Upper lobe of left lung (tissue), 6 donors: ENCODE measurements around the gene PRKAA1. TPM values are rescaled to one million over a fixed set of nuclear protein-coding genes. Genes with fewer than 3 reads are reported as not detected.

Source experiments
- ATAC-seq, 2 donors: fragments of 200-7000 bp; cut with Tn5 transposase; one replicate each; pipeline ENCODE4 v1.9.1; 2022; ENCODE audit warnings: mild to moderate bottlenecking in 2 of 2, moderate library complexity in 2 of 2; ENCODE audit not compliant: low FRiP score in 2 of 2
- DNase-seq, 2 donors: peaks; one replicate each; pipeline ENCODE4 v3.0.0-alpha.2; 2019 to 2020
- H3K27ac ChIP-seq, 4 donors: fragments of 200-600 bp; sonication (generic); one replicate each; pipeline ENCODE4 v1.5.1; 2016 to 2019
- H3K27me3 ChIP-seq, 4 donors: fragments of 200-600 bp; sonication (generic); one replicate each; pipeline ENCODE4 v1.5.1; 2017 to 2019
- H3K36me3 ChIP-seq, 4 donors: fragments of 200-600 bp; sonication (generic); one replicate each; pipeline ENCODE4 v1.5.1; 2016 to 2019
- H3K4me1 ChIP-seq, 4 donors: fragments of 200-600 bp; sonication (generic); one replicate each; pipeline ENCODE4 v1.5.1; 2018 to 2019
- H3K4me3 ChIP-seq, 4 donors: fragments of 200-600 bp; sonication (generic); one replicate each; pipeline ENCODE4 v1.5.1; 2017 to 2019; ENCODE audit warnings: mild to moderate bottlenecking in 2 of 4, moderate library complexity in 1 of 4
- H3K9me3 ChIP-seq, 4 donors: fragments of 200-600 bp; sonication (generic); one replicate each; pipeline ENCODE4 v1.5.1; 2018 to 2019
- CTCF ChIP-seq, 6 experiments: fragments of 450-650 bp in 4 of 6; fragments of 200-600 bp in 2 of 6; sonication (generic) in 2 of 6; IDR thresholded peaks; one replicate each; pipeline ENCODE4 v1.5.1; 2016 to 2019; ENCODE audit warnings: antibody characterized with exemption in 6 of 6
- EP300 ChIP-seq, 4 donors: sonication (generic); formaldehyde crosslinking; IDR thresholded peaks; one replicate each; pipeline ENCODE4 v1.5.1; 2017; ENCODE audit warnings: antibody characterized with exemption in 4 of 4, control low read depth in 2 of 4
- POLR2A ChIP-seq, 4 donors: fragments of 450-650 bp; IDR thresholded peaks; one replicate each; pipeline ENCODE4 v1.5.1; 2016 to 2017; ENCODE audit warnings: antibody characterized with exemption in 4 of 4, mild to moderate bottlenecking in 2 of 4
- POLR2AphosphoS5 ChIP-seq, 2 donors: sonication (generic); formaldehyde crosslinking; IDR thresholded peaks; one replicate each; pipeline ENCODE4 v1.5.1; 2017; ENCODE audit warnings: antibody characterized with exemption in 2 of 2
- WGBS, 2 donors: methylation state at CpG; one replicate each; pipeline ENCODE4 v1.1.5; 2017 to 2018; 5-methylcytosine and 5-hydroxymethylcytosine counted together
- total RNA-seq, 6 donors: library from RNA; depleted of rRNA in 4 of 6; stranded (reverse); fragments of >200 nt in 4 of 6; gene quantifications; one replicate each; pipeline versions ENCODE4 v1.1.0 to v1.2.1, GENCODE V29; 2016 to 2021
- donor health status: DM: no; HTN: no; CAD: no; lungs with moderate emphysema.
- donor health status: DM: no; HTN: yes; CAD: no; lungs with severe emphysema.

Gene PRKAA1
- total RNA-seq, 6 donors from 2014 or later: 53.9 to 94.7 (median 74.5) TPM

DNA sequence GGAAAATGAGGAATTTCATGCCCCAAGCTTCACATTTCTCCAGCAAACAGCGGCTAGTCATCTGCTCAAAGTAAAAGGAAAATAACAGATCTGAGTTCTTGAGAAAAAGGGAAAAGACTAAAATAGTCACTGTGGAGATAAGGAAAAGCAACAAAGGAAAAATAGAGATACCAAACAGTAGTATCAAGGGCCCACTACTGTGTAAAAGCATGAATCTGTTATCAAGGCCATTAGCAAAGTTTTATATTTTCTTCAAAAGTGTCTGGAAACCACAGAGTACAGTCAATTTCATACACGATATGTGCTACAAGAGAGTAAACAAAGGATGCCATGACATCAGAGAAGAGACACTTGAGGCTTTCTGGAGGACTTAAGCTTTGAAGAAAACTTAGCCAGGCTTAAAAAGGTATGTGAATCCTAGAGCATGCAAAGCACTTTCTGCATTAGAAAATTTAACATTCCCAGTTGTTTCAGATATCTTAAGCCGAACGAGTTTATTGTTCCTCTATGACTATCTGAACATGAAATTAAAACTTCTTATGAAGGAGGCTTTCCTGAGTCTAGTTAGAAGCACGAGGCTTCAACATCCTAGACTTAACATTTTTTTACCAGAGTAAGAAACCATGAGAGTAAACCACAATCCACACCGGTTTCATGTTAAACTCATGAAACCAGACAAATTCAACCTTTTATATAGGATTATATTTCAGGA is 43.6 kb downstream of the PRKAA1 start:
- no peak for ATAC-seq
- Histone ChIP-seq H3K4me3 (peak overlapping the region in 3 of 4 donors; percentile 63 to 92 (median 86)), H3K36me3 (no peaks in the 10 kb centered on the region), H3K4me1 (peaks cover 13 to 18% (median 16%) of the 10 kb centered on the region in 4 donors), H3K9me3 (no peaks in the 10 kb centered on the region), H3K27me3 (no peaks in the 10 kb centered on the region), H3K27ac (peak overlapping the region; percentile 87 to 94 (median 93))
- no peak for TF ChIP-seq CTCF (IDR thresholded peaks at IDR 0.05)
- no peak for TF ChIP-seq POLR2A (IDR thresholded peaks at IDR 0.05)
- TF ChIP-seq POLR2AphosphoS5 (IDR thresholded peaks at IDR 0.05): no peak
- no peak for TF ChIP-seq EP300 (IDR thresholded peaks at IDR 0.05)
- no peak for DNase-seq
- WGBS, 2 donors: 11 to 16% methylated on average over 6 of the region's 6 CpGs

DNA sequence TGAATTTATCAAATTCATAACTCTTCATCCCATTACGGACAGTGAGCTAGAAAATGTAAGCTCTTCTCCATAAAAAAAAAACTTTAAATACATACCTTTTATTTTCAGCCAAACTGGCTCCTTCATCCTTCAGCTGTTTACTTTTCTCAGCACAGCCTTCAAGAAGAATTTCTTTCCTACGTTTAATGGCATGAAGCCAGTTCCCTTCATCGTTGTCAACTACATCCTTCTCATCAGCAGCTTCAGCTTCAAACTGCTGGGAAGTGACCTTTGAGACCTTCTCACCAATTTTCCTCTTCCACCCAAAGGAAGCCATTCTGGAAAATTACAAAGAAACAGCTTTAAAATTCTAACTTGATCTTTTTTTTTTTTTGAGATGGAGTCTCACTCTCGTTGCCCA is 51.5 kb downstream of the PRKAA1 start:
- peaks cover 0 to 13% (median 0%) of the 10 kb centered on the region in 4 donors for H3K36me3 ChIP-seq
- H3K4me3 ChIP-seq: no peak overlapping the region
- H3K9me3 ChIP-seq: no peaks in the 10 kb centered on the region
- DNase-seq (no peak), ATAC-seq (no peak)
- no peaks in the 10 kb centered on the region for H3K27me3 ChIP-seq
- TF ChIP-seq EP300 (IDR thresholded peaks at IDR 0.05) (no peak), POLR2A (IDR thresholded peaks at IDR 0.05) (no peak)
- WGBS, 2 donors: 32 to 41% methylated on average over 4 of the region's 4 CpGs
- H3K27ac ChIP-seq: no peak overlapping the region
- H3K4me1 ChIP-seq: peaks cover 7 to 14% (median 9%) of the 10 kb centered on the region in 4 donors

DNA sequence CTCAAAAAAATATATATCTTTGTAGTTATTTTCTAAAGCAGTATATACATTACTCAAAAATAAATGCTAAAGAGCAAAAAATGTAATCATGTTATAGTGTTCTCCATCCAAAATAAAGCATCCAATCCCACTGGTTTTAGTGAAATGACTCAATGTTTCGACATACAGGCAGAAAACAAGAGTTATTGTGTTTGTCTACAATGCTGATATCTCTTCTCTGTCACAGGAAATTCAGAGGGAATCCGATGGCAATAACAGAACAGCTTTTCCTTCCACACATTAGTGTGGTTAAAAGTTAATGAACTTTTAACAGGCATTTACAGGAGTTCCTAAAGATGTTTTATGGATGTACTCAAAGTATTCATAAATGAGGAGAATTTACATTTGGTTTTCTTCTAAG is 54.4 kb downstream of the PRKAA1 start:
- no peak overlapping the region for H3K27ac ChIP-seq
- H3K4me1 ChIP-seq: peaks cover 7 to 14% (median 9%) of the 10 kb centered on the region in 4 donors
- no peaks in the 10 kb centered on the region for H3K27me3 ChIP-seq
- 71 to 77% methylated on average over 2 of the region's 2 CpGs for WGBS, 2 donors
- DNase-seq (no peak), ATAC-seq (no peak)
- H3K4me3 ChIP-seq: no peak overlapping the region
- TF ChIP-seq EP300 (IDR thresholded peaks at IDR 0.05) (no peak), POLR2AphosphoS5 (IDR thresholded peaks at IDR 0.05) (no peak), CTCF (IDR thresholded peaks at IDR 0.05) (no peak), POLR2A (IDR thresholded peaks at IDR 0.05) (no peak)
- H3K36me3 ChIP-seq: peaks cover 0 to 31% (median 8%) of the 10 kb centered on the region in 4 donors
- no peaks in the 10 kb centered on the region for H3K9me3 ChIP-seq

DNA sequence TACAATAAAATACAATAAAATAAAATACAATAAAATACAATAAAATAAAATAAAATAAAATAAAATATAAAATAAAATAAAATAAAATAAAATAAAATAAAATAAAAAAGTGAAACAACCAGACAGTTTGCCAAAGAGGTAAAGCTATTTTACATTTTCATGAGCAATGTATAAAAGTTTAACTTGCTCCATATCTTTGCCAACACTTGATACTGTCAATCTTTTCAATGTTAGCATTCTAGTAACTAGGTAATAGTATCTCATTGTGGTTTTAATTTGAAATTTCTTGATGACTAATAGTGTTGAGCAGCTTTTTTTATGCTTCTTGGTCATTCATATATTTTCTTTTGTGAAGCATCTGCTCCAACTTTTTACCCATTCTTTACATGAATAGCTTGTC is 59.7 kb downstream of the PRKAA1 start:
- no peak overlapping the region for H3K4me3 ChIP-seq
- no peaks in the 10 kb centered on the region for H3K27me3 ChIP-seq
- peaks cover 7 to 31% (median 24%) of the 10 kb centered on the region in 4 donors for H3K4me1 ChIP-seq
- H3K27ac ChIP-seq: no peak overlapping the region
- DNase-seq: no peak
- no peaks in the 10 kb centered on the region for H3K9me3 ChIP-seq
- TF ChIP-seq POLR2AphosphoS5 (IDR thresholded peaks at IDR 0.05): no peak
- no peak for TF ChIP-seq CTCF (IDR thresholded peaks at IDR 0.05)
- H3K36me3 ChIP-seq: peaks cover 0 to 21% (median 8%) of the 10 kb centered on the region in 4 donors
- ATAC-seq: no peak

GRCh38 chr5:40736103-40736875 is 61.9 kb downstream of the PRKAA1 start:
- Histone ChIP-seq H3K4me3 (no peak overlapping the region), H3K9me3 (no peaks in the 10 kb centered on the region), H3K36me3 (peaks cover 0 to 14% (median 4%) of the 10 kb centered on the region in 4 donors), H3K27ac (no peak overlapping the region), H3K4me1 (peaks cover 7 to 34% (median 24%) of the 10 kb centered on the region in 4 donors), H3K27me3 (no peaks in the 10 kb centered on the region)
- 5 to 6% methylated on average over 1 of the region's 1 CpG for WGBS, 2 donors
- DNase-seq: no peak
- TF ChIP-seq POLR2A (IDR thresholded peaks at IDR 0.05): no peak
- peak; percentile 25 to 64 (median 58) for TF ChIP-seq CTCF (IDR thresholded peaks at IDR 0.05)
- peak in 1 of 2 donors; percentile 77 for ATAC-seq
